Measurements from ENCODE around the gene ALPP.
A peak's percentile ranks its signal among the peaks of the same experiment; 100 is the strongest.
"Not testable (repeated sequence)": the region's sequence is repeated elsewhere in the genome, so short reads cannot be mapped to it uniquely, and the experiment has no call there.

Gene ALPP

DNA sequence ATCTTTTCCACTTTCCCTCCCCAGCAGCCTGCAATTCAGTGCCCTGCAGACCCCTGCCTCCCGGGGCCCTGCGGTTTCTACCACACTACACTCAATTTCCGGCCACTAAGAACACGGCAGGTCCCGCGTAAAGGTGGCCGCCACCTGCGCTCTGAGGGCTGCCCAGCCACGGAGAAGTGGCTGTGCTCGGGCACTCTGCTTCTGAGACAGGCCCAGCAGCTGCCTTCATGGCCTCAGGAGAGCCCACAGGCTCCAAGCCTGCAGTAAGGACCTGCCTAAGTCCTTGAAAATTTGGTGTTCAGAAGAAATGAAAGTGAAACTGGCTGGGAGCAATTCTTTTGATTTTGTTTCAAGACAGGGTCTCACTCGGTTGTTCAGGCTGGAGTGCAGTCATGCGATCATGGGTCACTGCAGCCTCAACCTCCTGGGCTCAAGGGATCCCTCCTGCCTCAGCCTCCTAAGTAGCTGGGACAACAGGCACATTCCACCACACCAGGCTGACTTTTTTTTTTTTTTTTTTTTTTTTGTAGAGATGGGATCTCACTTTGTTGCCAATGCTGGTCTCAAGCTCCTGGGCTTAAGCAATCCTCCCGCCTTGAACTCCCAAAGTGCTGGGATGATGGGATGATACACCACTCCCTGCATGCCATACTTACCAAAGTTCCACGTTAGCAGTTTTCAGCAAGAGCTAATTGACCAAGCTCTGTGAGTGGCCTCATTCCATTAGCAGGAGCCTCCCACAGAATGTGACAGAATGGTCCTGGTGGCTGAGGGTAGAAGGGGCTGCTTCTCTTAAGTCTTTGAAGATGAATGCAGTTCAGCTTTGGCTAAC is 14.6 kb upstream of the ALPP start:
- DNase-seq (ENCODE audit: low read depth): peak; percentile 21

DNA sequence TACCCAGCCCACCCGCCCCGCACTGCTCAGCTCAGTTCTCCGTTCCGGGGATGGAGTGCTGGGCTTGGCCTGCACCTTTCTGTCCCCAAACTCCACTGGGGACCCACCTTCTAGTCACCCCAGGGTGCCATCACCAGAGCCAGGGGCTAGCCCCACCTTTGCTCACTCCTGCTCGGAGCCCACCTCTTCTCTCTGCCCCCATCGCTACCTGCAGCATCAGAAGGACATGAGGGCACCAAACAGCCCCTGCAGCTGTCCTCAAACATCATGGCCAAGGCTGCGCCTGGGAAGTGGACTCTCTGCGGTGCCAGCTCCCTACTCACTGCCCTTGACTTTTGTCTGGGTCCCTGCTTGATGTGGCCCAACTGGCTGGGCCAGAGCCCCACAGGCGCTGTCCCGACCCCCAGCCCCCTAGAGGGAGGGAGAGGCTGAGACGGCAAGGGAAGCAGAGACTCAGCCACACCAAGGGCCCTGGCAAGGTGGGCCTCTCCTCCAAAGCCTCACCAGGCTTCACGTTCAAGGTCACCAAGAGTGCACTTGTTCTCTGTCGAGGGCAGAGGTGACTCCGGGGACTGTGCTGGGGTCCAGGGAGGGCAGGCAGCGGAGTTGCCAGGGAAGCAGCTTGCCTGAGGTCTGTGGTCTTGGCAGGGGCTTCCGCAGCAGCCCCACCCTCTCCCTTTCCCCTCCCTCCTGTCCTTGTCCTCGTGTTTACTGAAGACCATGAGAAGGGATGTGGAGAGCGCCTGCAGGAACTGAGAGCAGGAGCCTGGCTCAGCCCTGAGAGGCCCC is 13.6 kb upstream of the ALPP start:
- not testable (repeated sequence) for DNase-seq (ENCODE audit: low read depth)

DNA sequence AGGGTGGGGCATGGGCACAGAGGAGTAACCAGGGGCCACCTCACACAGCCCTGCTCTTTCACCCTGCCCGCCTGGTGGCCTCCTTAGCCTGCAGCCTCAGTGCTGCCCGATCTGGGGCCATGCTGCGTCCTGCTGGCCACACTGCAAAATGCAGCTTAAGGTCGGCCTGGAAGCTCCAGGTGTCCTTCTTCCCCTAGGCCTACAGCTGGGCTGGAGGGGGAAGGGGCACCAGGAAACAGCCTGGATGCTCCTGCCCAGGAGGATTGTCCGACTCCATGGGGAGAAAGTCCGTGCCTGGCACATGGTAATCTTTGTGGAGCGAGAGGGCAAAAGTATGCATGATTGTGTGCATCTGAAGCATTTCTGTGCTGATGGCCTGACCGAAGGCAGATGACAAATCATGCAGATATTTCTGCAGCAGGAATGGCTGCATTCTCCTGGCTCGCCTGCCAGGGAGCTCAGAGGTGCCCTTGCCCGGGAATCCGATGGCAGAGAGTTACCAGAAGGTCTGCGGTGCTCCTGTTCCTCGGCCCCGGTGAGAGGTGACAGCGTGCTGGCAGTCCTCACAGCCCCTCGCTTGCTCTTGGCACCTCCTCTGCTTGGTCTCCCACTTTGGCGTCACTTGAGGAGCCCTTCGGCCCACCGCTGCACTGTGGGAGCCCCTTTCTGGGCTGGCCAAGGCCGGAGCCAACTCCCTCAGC is 12.8 kb upstream of the ALPP start:
- DNase-seq (ENCODE audit: low read depth): no peak

DNA sequence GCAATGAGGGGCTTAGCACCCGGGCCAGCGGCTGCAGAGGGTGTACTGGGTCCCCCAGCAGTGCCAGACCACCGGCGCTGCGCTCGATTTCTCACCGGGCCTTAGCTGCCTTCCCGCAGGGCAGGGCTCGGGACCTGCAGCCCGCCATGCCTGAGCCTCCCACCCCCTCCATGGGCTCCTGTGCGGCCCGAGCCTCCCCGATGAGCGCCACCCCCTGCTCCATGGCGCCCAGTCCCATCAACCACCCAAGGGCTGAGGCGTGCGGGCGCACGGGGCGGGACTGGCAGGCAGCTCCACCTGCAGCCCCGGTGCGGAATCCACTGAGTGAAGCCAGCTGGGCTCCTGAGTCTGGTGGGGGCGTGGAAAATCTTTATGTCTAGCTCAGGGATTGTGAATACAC is 12.1 kb upstream of the ALPP start:
- not testable (repeated sequence) for DNase-seq (ENCODE audit: low read depth)

DNA sequence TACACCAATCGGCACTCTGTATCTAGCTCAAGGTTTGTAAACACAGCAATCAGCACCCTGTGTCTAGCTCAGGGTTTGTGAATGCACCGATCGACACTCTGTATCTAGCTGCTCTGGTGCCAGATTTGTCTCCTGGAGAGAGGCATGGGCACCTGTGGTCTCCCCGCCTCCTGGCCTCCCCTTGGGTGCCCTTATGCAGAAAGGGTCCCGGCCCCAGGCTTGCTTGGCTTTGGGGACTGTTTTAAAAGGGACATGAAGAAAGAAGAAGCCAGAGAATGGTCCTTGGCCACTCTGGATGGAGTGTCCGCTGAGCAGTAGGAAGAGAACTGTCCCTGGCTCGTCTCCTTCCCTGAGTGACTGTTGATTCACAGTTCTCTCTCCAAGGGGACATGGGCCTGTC is 11.5 kb upstream of the ALPP start:
- no peak for DNase-seq (ENCODE audit: low read depth)

DNA sequence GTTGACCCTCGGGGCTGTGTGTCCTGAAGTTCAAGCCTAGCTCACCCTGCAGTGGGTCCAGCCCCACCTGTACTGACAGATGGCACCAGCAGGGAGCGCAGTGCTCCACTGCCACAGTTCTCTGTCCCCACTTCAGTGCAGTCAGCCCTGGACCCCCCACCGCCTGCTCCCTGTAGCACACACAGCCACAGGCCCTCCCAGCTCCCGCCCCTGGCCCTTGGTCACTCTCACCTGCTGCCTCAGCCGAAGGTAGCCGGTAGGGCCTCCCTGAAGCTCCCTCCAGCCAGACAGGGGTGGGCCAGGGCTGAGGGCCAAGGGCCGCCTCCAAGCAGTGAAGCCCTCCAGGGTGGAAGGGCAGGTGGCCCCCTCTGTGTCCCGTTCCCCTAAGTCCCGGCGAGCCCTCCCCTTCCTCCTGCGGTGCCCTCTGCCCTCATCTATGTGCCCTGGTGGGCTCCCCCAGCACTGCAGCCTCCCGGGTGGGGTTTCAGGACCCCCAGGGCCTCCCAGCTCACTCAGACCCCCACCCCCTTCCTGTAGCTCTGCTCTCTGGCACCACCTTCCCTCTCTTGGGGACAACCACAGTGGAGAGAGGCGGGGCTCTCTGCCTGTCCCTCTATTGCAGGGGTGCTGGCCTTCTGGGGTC is 10.8 kb upstream of the ALPP start:
- DNase-seq (ENCODE audit: low read depth): no peak

DNA sequence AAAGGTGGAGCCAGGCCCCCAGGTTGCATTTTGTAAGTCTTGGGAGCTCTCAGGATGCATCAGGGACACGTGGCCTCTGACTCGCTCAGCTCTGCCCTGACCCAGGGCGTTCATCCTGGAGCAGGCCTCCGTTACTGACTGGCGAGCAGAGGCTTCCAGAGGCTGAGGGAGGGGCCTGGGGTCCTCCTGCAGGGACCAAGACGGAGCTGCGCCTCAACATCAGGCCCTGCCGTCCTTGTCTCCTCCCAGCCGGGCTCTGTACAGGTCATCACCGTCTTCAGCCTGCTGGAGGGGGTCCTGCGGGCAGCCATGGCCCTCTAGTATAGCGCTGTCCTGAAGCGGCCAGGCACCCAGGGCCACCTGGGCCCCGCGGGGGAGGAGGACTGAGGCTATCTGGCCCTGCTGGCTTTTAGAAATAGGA is 10.2 kb upstream of the ALPP start:
- no peak for DNase-seq (ENCODE audit: low read depth)

DNA sequence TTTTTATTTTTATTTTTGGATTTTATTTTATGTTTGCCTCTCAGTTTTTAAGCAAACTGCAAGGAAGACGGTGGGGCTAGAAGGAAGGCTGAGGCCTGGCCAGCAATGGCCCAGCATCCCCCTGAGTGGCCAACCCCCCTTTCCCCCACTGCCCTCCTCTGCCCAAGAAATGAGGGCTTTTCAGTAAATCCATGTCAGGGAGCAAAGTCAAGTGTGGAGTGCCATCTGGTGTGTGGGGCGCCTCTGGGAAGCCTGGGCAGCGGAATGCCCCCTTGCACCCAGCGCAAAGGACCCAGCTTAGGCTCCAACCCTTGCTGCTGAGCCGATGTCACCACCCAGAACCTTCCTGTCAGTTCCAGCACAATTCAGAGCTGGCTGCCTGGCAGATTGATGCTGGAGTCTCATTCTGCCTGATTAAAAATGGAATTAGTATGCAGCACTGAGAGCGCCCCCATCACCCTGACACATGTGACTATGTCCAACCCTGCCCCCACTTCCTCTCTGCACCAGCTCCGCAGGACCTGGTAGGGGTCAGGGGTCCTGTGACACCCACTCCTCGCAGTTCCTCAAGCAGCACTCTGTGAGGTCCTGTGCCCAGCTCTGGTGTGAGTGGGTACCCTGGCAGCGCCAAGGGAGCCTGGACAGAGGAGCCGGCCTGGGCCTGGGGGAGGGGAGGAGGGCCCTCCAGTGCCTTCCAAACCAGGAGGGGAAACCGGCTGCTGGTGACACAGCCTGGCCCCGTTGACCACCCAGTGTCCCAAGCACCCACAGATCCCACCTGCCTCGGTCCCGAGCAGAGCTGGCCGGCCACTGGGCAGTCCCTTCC is 9.2 kb upstream of the ALPP start:
- no peak for DNase-seq (ENCODE audit: low read depth)

DNA sequence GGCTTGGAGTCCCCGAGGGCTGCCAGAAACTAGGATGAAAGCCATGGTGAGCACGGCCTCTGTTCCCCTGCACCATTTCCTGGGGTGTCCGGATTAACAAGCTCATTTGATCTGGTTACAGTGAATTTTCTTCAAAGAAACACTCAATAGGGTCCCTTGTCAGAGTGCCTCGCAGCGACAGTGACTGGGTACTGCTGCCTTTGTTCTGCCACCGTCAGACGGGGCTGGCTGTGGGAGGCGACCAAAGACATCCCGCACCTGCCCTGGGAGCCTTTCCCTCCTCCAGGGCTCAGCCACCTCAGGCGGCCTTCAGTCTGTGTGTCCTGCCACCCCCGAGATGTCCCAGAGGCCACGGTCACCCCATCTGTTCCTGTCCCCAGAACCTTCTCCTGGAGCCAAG is 8.5 kb upstream of the ALPP start:
- DNase-seq (ENCODE audit: low read depth): not testable (repeated sequence)

DNA sequence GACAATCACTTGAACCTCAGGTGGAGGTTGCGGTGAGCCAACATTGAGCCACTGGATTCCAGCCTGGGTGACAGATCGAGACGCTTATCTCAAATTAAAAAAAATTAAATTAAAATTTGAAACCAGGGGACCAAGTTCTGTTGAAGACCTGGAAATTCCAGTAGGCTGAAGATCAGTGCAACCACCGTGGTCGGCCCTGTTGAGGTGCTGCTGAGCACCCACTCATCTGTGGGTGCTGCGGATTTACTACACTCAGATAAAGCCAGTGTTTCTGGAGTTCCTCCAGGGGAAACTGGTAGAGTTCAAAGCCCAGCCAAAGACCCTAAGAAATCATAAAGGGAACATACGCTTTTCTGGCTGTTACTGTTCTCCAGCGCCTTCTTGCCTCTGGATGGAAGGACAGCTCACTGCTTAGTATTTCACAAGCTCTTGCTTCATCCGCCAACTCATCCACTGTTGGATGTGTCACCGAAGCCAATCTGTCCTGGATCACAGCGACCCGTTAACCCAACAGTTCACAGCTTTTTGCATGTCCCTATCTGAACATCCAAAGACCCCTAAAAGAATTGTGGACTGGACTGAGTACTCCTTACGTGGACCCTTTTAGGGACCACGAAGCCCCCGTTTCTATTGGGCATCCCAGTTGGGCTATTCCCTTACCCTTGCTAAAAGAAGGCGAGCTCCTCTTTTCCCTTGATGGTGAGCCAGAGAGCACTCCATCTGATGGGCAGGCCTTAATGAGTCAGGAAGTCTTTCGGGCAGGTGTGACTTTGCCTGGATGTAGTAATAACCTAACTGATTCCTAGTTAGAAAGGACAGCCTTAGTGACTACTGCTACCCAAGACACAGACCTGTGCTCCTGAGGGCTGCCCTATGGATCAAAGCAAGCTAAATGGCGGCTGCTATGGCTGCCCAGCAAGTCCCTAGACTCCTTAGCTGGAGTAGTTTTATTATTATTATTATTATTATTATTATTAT is 6.0 kb upstream of the ALPP start:
- no peak for DNase-seq (ENCODE audit: low read depth)

DNA sequence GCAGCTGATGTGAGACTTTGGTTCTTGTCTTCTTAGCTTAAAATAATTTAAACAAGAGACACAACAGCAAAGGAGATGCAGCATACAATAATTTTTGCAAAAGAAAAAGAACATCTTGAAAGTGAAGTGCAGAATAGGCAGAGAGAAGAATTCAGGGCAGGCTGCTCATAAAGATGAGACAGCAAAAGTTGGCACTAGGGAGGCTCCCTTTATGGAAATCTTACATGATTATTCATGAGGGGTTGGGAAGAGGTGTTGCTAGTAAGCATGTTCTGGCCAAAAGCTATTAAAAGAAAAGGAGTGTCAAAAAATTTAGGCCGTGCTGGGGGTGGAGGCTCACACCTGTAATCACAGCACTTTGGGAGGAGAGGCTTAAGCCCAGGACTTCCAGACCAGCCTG is 4.2 kb upstream of the ALPP start:
- no peak for DNase-seq (ENCODE audit: low read depth)

DNA sequence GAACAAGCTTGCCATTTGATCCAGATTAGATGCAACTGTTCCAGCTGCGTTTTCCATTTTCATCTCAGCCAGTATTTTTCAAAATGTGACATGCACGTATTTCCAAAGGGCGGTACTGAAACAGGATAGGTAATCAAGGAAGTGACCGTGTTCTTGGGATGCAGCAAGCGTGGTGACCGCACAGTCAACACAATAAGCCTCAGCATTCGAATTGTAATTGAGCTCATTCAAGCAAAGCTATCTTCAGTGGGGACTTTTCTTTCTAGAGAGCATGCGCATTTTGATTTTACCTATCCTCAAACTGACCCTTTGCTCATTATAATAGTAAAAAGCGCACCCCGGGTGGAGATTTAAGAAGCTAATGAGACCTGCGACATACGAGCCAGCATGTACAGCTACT is 3.4 kb upstream of the ALPP start:
- no peak for DNase-seq (ENCODE audit: low read depth)

DNA sequence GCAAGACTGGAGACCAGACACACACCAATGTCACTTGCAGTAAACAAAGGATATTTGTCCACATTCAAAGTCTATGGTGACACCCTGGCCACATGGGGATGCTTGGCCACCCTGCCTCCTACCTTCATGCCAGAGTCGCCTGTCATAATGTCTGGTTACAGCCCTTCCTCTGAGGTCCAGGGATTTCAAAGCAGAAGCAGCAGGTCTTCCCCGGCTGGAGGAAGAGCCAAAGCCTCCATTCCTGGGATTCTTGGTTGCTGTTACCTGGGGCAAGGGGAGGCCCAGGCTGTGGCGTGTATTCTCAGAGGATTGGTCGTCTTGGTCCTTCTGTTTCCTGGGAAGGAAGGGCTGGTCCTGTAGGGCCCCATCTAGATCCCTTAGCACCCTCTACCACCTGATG is 2.3 kb upstream of the ALPP start:
- DNase-seq (ENCODE audit: low read depth): no peak

DNA sequence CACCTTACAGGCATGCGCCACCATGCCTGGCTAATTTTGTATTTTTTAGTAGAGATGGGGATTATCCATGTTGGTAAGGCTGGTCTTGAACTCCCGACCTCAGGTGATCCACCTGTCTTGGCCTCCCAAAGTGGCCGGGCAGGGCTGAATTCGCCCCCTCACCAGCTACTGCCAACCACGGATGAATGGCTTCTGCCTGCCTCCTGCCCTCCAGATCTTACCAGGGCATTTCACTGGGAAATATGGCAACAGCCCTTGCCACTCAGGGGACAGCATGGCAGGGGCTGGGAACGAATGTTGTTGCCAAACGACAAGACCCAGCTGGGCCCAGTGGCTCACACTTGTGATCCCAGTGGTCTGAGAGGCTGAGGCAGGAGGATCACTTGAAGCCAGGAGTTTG is 1.8 kb upstream of the ALPP start:
- DNase-seq (ENCODE audit: low read depth): no peak

DNA sequence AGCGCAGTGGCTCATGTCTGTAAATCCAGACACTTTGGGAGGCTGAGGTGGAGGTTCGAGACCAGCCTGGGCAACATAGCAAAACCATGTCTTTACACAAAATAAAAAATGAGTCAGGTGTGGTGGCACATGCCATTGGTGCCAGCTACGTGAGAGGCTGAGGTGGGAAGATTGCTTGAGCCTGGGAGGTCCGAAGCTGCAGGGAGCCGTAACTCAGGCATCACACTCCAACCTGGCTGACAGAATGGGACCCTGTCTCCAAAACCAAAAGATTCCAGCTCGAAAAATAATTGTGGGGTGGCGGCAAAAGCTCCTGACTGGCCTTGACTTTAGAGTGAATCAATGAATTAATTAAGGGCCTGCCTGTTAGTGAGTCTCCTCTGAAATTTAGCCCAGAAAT is 1.2 kb upstream of the ALPP start:
- DNase-seq (ENCODE audit: low read depth): no peak

DNA sequence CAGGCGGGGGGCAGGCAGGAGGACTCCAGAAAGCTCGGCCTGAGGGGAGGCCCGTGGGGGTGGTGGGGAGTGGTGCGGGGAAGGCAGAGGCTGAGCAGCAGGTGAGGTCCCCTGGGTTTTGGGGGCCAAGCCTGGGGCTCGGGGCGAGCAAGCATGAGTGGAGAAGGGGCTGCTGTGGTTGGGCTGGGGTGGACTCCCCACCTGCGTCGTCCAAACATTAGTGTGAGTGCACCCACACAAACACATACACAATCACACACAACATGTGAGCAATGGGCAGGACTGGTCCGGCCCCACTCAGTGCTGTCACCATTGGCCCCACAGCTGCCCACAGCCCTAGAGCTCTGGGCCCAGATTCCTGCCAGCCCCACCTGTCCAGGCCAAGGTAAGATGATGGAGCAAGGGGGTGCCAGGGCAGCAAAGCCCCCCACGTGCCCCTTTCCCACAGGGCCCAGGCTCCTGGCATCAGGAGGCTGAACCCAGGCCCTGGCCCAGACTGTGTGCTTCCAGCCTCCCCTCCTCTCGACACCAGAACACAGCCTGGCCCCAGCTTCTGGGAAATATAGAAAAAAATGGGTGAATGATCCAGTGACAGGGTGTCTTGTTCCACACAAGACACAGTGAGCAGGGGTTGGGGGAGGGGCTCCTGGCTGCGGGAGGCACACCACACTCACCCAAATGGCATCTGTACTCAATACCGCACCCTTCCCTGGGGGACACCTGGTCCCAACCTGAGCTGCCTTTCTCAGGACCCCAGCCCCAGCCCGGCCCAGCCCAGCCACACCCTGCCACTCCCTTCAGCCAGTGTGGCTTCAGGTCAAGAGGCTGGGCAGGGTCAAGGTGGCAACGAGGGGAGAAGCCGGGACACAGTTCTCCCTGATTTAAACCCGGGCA is 463 bp upstream of the ALPP start:
- DNase-seq (ENCODE audit: low read depth): no peak

DNA sequence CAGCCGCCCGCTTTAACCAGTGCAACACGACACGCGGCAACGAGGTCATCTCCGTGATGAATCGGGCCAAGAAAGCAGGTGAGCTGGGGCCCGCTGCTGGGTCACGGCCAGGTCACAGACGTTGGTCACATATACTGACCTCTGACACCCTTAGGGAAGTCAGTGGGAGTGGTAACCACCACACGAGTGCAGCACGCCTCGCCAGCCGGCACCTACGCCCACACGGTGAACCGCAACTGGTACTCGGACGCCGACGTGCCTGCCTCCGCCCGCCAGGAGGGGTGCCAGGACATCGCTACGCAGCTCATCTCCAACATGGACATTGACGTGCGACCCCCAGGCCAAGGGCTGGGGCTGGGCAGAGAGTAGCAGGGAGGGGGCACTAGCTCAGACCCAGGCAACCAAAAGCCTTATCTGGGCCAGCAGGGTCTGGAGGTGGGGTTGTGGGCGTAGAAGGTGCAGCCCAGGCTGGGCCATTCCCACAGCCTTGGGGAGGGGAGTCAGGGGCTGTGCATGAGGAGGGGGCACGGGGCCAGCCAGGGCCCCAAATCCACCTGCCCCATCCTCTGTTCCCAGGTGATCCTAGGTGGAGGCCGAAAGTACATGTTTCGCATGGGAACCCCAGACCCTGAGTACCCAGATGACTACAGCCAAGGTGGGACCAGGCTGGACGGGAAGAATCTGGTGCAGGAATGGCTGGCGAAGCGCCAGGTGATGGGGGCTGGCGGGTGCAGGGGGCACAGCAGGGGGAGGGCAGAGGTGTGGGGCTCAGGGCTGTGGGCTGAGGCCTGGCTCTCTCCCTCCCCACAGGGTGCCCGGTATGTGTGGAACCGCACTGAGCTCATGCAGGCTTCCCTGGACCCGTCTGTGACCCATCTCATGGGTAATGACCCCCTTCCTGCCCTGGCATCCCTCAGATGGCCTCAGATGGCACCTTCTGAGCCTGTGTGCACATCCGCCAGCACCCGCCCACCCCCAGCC is 1.3 kb downstream of the ALPP start:
- not testable (repeated sequence) for DNase-seq (ENCODE audit: low read depth)

All from stromal cell of bone marrow (primary cell).